Measurements from ENCODE around the gene NDST1. TPM values are rescaled to one million over a fixed set of nuclear protein-coding genes. Genes with fewer than 3 reads are reported as not detected.

NDST1 gene
- total and polyA plus RNA-seq, 10 of the 15 experiments (the other 5 are each of a cell fraction or from before 2014, with no cell fraction given): 0.20 to 53.5 (median 12.9) TPM

- H2AFZ ChIP-seq (ENCODE audit: control insufficient read depth, low read depth, low read length): no peak overlapping the region
- SMC1A ChIA-PET (ENCODE audit: uncharacterized antibody, unreplicated experiment): interaction anchor here (0.8 to 6.5 kb wide), 9 partner anchors 8 to 136 kb away, joined by 3 to 65 read pairs (median 4); no protein-coding TSS in a partner anchor
- H4K20me1 ChIP-seq (ENCODE audit: control insufficient read depth, insufficient read depth): no peaks in the 10 kb centered on the region
- ATAC-seq (no peak), DNase-seq (ENCODE audit: low read depth, low spot score) (no peak), FAIRE-seq (no peak)
- 94% methylated on average over 1 of the region's 1 CpG for WGBS (ENCODE audit: insufficient coverage, insufficient replicate concordance, low lambda C conversion rate, missing lambda C conversion rate)
- H3K4me3 ChIP-seq: peak overlapping the region; percentile 88; the same call in 1 of the 2 replicates
- CTCF ChIA-PET: interaction anchor here (0.7 to 8.4 kb wide), 11 partner anchors 10 to 163 kb away, joined by 3 to 132 read pairs (median 4); partner anchors contain the start of gene RPS14
- H3K4me1 ChIP-seq (ENCODE audit: control insufficient read depth, insufficient read depth, low read length): peaks cover 41% of the 10 kb centered on the region
- H3K27ac ChIP-seq (ENCODE audit: control insufficient read depth, insufficient read depth): peak overlapping the region; percentile 72
- H3K79me2 ChIP-seq (ENCODE audit: control insufficient read depth, insufficient read depth, low read length): peaks cover 59% of the 10 kb centered on the region
- no peaks in the 10 kb centered on the region for H3K27me3 ChIP-seq (replicated peaks in 1 of 2; ENCODE audit: control insufficient read depth in 2 of 2, insufficient read depth in 2 of 2, low read length in 1 of 2)
- in situ Hi-C loops (cut with MboI): no loop called here
- no TSS peak for BruUV-seq (replicated peaks)
- intact Hi-C loops (cut with micrococcal nuclease; ENCODE audit: unreplicated experiment): no loop called here
- no peak overlapping the region for H3K9ac ChIP-seq (ENCODE audit: control insufficient read depth, insufficient read depth, low read length)
- peak overlapping the region; percentile 88 for H3K4me2 ChIP-seq (ENCODE audit: control insufficient read depth, insufficient read depth)
- H3K36me3 ChIP-seq (ENCODE audit: control insufficient read depth in 2 of 2, insufficient read depth in 2 of 2, low read length in 1 of 2): peaks cover 0 to 4% of the 10 kb centered on the region in 2 experiments; a peak in 3 of 4 replicates
- POLR2A ChIA-PET: interaction anchor here (0.6 to 2.6 kb wide), 7 partner anchors 9 to 757 kb away, joined by 3 to 25 read pairs (median 5); partner anchors contain the start of gene CD74
- H3K9me3 ChIP-seq (replicated peaks; ENCODE audit: control insufficient read depth, insufficient read depth, low read length): no peaks in the 10 kb centered on the region
- RAD21 ChIA-PET (ENCODE audit: unreplicated experiment): interaction anchor here (1.0 to 10.2 kb wide), 7 partner anchors 8 to 70 kb away, joined by 3 to 143 read pairs (median 7); no protein-coding TSS in a partner anchor
- TF ChIP-seq E4F1 (IDR thresholded peaks at IDR 0.05; ENCODE audit: borderline replicate concordance, partially characterized antibody) (no peak), JUNB (IDR thresholded peaks at IDR 0.05) (no peak), DPF2 (IDR thresholded peaks at IDR 0.05) (no peak), GATAD2B (conservative IDR thresholded peaks at IDR 0.05; ENCODE audit: low read depth) (no peak), POLR2AphosphoS2 (IDR thresholded peaks at IDR 0.05; ENCODE audit: low read depth, low read length) (no peak), HDAC6 (IDR thresholded peaks at IDR 0.05; ENCODE audit: unreplicated experiment) (no peak), NFXL1 (IDR thresholded peaks at IDR 0.05; ENCODE audit: borderline replicate concordance) (no peak), PAX8 (IDR thresholded peaks at IDR 0.05) (no peak), ASH2L (IDR thresholded peaks at IDR 0.05; ENCODE audit: borderline replicate concordance, low read depth) (no peak), USF2 (IDR thresholded peaks at IDR 0.05; ENCODE audit: borderline replicate concordance, low read depth, low read length) (no peak), ZBTB33 (IDR thresholded peaks at IDR 0.05) (no peak)
- TF ChIP-seq, protein P1, sequence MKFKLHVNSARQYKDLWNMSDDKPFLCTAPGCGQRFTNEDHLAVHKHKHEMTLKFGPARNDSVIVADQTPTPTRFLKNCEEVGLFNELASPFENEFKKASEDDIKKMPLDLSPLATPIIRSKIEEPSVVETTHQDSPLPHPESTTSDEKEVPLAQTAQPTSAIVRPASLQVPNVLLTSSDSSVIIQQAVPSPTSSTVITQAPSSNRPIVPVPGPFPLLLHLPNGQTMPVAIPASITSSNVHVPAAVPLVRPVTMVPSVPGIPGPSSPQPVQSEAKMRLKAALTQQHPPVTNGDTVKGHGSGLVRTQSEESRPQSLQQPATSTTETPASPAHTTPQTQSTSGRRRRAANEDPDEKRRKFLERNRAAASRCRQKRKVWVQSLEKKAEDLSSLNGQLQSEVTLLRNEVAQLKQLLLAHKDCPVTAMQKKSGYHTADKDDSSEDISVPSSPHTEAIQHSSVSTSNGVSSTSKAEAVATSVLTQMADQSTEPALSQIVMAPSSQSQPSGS (IDR thresholded peaks at IDR 0.05; ENCODE audit: low read length): no peak
- TF ChIP-seq, protein P2, sequence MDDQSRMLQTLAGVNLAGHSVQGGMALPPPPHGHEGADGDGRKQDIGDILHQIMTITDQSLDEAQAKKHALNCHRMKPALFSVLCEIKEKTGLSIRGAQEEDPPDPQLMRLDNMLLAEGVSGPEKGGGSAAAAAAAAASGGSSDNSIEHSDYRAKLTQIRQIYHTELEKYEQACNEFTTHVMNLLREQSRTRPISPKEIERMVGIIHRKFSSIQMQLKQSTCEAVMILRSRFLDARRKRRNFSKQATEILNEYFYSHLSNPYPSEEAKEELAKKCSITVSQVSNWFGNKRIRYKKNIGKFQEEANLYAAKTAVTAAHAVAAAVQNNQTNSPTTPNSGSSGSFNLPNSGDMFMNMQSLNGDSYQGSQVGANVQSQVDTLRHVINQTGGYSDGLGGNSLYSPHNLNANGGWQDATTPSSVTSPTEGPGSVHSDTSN (IDR thresholded peaks at IDR 0.05; ENCODE audit: insufficient replicate concordance, low read depth, low read length): no peak
- TF ChIP-seq, protein P3, sequence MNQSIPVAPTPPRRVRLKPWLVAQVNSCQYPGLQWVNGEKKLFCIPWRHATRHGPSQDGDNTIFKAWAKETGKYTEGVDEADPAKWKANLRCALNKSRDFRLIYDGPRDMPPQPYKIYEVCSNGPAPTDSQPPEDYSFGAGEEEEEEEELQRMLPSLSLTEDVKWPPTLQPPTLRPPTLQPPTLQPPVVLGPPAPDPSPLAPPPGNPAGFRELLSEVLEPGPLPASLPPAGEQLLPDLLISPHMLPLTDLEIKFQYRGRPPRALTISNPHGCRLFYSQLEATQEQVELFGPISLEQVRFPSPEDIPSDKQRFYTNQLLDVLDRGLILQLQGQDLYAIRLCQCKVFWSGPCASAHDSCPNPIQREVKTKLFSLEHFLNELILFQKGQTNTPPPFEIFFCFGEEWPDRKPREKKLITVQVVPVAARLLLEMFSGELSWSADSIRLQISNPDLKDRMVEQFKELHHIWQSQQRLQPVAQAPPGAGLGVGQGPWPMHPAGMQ (IDR thresholded peaks at IDR 0.05; ENCODE audit: borderline replicate concordance): no peak
These were observed 17.2 kb upstream of the NDST1 start for GRCh38 chr5:150490754-150491153.

Data from GM12878 (cell line).